SJSA1 (cell line): ENCODE measurements around the gene PLVAP. TPM values are rescaled to one million over a fixed set of nuclear protein-coding genes. Genes with fewer than 3 reads are reported as not detected.

Experiments
- DNase-seq, 2 experiments: peaks; one replicate each; pipeline ENCODE4 v3.0.0-alpha.2; 2015 to 2020; ENCODE audit warnings: low spot score in 2 of 2, low read depth in 1 of 2
- H3K27ac ChIP-seq: fragments of 250-450 bp; sonication (Bioruptor Pico); 2 replicates; pipeline ENCODE4 v1.5.1; 2020; ENCODE audit warnings: mild to moderate bottlenecking, moderate library complexity
- H3K27me3 ChIP-seq: fragments of 250-450 bp; sonication (Bioruptor Pico); replicated peaks from 2 replicates; pipeline ENCODE4 v1.5.1; 2020; ENCODE audit warnings: mild to moderate bottlenecking, moderate library complexity
- H3K36me3 ChIP-seq: fragments of 250-450 bp; sonication (Bioruptor Pico); 2 replicates; pipeline ENCODE4 v1.5.1; 2020; ENCODE audit warnings: mild to moderate bottlenecking
- H3K4me1 ChIP-seq: fragments of 250-450 bp; sonication (Bioruptor Pico); replicated peaks from 2 replicates; pipeline ENCODE4 v1.6.1; 2021; ENCODE audit warnings: mild to moderate bottlenecking
- H3K4me3 ChIP-seq: fragments of 250-450 bp; sonication (Bioruptor Pico); 2 replicates; pipeline ENCODE4 v1.5.1; 2020; ENCODE audit warnings: mild to moderate bottlenecking
- H3K9me3 ChIP-seq: fragments of 250-450 bp; sonication (Bioruptor Pico); replicated peaks from 2 replicates; pipeline ENCODE4 v1.5.1; 2020; ENCODE audit warnings: mild to moderate bottlenecking
- total RNA-seq: library from RNA; depleted of rRNA; stranded (reverse); fragments of >200 nt; shearing (Covaris generic); gene quantifications from 2 replicates; pipeline ENCODE4 v1.2.3, GENCODE V29; 2014; rRNA removed

Gene PLVAP
- total RNA-seq, 1 experiment from 2014 or later = not detected

DNA sequence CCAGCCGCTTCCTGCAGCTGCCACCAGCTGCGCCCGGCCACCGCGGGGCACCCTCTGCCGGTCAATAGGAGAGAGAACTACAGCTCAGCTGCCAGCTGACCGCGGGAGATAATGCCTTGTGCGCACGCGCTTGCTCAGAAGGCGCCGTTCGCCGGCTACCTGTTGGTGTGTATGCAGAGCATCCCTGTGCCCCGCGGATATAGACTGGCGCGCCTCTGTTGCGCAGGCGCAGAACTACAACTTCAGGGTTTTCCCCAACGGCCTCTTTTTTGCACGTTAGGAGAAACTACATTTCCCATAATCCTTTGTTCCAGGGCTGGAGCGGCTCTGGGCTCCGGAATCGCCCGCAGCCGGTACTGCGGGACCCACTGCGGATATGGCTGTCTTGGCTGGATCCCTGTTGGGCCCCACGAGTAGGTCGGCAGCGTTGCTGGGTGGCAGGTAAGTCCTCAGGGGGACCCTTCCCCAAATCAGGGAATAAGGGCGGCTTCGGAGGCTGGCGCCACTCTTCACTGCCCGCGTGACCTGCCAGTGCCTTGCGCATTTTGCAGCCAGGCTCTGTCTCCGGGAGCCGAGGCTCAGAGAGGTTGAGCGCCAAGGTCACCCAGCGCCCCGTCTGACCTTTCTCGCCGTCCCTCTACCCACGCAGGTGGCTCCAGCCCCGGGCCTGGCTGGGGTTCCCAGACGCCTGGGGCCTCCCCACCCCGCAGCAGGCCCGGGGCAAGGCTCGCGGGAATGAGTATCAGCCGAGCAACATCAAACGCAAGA lies 71.4 kb downstream of the PLVAP start, which contains the start of gene MRPL34:
Gene MRPL34 (plus strand): TSS at position 356 of the 768 bp plus-strand sequence. CDS start 21 bp downstream, at position 377.
- Histone ChIP-seq H3K4me3 (peak within 1 kb of the TSS; percentile 58), H3K27me3 (no peaks in the 10 kb centered on the region), H3K36me3 (peaks cover 9% of the 10 kb centered on the region; the same call in 1 of the 2 replicates), H3K4me1 (peaks cover 19% of the 10 kb centered on the region), H3K9me3 (no peaks in the 10 kb centered on the region), H3K27ac (peak within 1 kb of the TSS; percentile 15)
- DNase-seq = peak; percentile 96 to 99

DNA sequence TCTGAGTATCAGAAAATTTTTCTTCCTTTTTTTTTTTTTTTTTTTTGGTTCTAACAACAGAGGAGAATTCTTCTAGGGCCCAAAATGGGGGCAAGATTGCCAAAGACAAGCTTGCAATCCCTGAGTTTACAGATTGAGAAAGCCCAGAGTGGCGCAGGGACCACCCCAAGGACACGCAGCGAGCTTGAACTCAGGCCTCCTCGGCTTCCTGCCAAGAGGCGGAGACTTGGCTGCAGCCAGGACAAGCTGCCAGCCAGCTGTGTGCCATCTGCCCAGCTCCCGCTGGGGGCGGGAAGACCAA lies 72.0 kb downstream of the PLVAP start:
- Histone ChIP-seq H3K27me3 (no peaks in the 10 kb centered on the region), H3K9me3 (no peaks in the 10 kb centered on the region), H3K4me1 (peaks cover 14% of the 10 kb centered on the region), H3K36me3 (peaks cover 6% of the 10 kb centered on the region; the same call in 1 of the 2 replicates), H3K27ac (no peak overlapping the region), H3K4me3 (peak overlapping the region; percentile 58; the same call in 1 of the 2 replicates)
- no peak for DNase-seq

DNA sequence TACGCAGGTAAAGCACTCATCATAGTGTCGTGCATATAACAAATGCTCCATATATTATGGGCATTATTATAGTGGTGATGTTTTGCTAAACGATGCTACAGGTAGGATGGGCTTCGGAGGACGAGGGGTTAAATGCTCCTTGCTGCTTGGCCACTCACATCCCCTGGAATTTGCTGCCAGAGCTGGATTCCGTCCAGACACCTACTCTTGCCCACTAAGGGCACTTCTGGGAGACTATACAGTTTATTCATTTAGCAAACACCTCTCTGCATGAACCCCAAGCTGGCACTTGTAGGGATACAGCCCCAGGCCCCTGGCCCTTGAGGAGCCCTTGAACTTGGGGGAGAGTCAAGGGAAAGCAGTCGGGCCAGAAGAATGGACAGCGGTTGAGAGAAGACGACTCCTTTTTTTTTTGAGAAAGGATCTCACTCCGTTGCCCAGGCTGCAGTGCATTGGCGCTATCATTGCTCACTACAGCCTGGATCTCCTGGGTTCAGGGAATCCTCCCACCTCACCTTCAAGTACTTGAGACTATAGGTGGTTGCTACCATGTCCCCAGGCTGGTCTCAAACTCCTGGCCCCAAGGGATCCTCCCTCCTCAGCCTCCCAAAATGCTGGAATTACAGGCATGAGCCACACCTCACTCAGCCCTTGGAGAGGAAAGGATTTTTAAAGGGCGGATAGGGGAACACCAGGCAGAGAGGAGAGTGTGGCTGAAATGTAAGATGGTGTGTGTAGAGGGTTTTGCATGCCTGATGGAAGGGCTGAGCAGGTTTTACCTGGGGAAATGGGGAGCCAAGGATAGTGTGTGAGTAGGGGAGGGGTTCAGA lies 72.5 kb downstream of the PLVAP start:
- Histone ChIP-seq H3K4me3 (no peak overlapping the region), H3K36me3 (peaks cover 2% of the 10 kb centered on the region; the same call in 1 of the 2 replicates), H3K27ac (no peak overlapping the region), H3K4me1 (peaks cover 11% of the 10 kb centered on the region), H3K27me3 (no peaks in the 10 kb centered on the region), H3K9me3 (no peaks in the 10 kb centered on the region)
- DNase-seq = no peak

DNA sequence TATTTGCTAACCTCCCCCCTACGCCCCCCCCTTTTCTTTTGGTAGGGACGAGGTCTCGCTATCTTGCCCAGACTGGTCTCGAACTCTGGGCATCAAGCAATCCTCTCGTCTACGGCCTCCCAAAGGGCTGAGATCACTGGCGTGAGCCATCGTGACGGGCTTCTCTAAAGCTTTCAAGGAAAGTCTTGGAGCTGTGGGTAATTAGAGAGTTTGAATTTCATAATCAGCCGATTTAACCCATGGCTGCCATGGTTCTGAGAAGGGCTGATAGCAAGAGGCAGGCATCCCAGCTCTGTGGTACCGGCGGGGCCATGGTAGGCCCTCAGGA lies 73.2 kb downstream of the PLVAP start:
- no peaks in the 10 kb centered on the region for H3K9me3 ChIP-seq
- no peak for DNase-seq
- no peak overlapping the region for H3K27ac ChIP-seq
- peaks cover 11% of the 10 kb centered on the region for H3K4me1 ChIP-seq
- H3K4me3 ChIP-seq = no peak overlapping the region
- H3K36me3 ChIP-seq = no peaks in the 10 kb centered on the region
- H3K27me3 ChIP-seq = no peaks in the 10 kb centered on the region

DNA sequence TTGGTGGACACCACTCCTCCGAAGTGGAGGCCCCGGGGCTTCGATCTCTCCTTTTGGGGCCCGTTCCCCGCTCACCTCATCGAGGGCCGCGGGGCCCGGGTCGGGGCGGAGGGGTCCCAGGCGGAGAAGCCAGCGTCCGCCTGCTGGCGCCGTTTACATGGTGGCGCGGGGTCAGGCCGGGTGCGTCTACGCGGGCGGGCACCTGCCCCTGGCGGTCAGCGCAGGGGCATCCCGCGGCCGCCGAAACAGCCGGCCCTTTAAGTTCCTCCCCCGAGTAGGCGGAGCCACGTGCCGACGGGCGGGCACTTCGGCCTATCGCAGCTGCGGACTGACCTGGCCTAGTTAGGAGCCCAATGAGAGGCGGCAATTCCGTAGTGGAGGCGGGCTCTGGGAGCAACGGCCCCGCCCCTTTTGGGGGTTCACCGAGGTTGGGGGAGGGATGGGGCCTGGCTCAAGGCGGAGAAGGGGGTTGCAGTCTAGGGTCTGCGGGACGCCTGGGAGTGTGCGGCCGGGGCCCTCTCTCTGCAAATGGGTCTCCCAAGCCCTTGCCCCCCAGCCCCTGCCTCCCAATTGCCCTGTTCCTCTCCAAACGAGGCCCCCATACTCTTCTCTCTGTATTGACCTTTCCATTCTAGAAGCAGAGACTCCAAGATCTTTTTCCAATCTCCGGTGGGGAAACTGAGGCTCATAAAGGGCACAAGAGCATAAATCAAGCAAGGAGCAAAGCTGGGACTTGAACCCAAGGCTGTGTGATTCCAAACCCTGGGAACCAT lies 73.8 kb downstream of the PLVAP start, which contains the start of gene ABHD8:
Gene ABHD8 (minus strand): TSS at position 259 of the 773 bp plus-strand sequence. CDS start 1,809 bp downstream, outside the sequence.
- Histone ChIP-seq H3K4me1 (peaks cover 11% of the 10 kb centered on the region), H3K36me3 (no peaks in the 10 kb centered on the region), H3K27me3 (no peaks in the 10 kb centered on the region), H3K27ac (no peak within 1 kb of the TSS), H3K4me3 (peak within 1 kb of the TSS; percentile 41), H3K9me3 (no peaks in the 10 kb centered on the region)
- peak; percentile 81 to 95 for DNase-seq

DNA sequence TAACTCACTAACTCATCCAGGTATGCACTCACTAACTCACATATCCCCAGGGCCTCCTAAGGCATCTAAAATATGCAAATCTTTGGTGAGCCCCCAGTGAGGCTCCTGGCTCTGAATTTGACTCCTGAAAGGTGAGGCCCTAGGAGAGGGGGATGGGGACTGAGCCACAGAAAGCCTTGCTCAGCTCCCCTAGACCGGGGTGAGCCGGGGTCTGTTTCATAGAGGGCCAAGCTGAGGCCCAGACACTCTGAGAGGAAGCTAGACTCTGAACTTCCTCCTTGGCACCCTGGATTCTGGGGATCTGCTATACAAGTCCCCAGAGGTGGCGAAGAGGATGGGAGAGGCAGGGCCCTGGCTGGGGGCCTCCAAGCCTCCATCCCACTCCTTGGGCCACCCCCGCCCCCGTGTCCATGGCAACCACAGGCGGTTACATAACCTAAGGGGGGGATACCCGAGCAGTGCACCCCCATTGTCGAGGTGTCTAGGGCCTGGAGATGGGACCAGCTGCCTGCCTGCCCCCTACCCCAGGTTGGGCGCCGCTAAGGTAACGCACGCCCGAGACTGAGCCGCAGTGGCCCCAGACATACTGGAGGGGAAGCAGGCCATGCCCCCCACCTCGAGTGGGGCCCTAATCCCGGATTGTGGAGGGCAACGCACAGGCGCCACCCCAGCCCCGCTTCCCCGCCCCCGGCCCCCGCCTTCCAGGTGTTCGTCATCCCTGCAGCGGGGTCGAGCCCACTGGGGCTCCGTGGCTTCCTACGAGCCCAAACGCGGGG lies 74.6 kb downstream of the PLVAP start:
- Histone ChIP-seq H3K9me3 (no peaks in the 10 kb centered on the region), H3K4me3 (peak overlapping the region; percentile 41), H3K27ac (no peak overlapping the region), H3K27me3 (no peaks in the 10 kb centered on the region), H3K36me3 (no peaks in the 10 kb centered on the region), H3K4me1 (peaks cover 11% of the 10 kb centered on the region)
- peak in 1 of 2 experiments; percentile 46 for DNase-seq

Other genes starting within 250 kb of the PLVAP start
- 23.1 and 38.4 TPM in 2 replicates for gene USE1, start 162.0 kb downstream of the PLVAP start, total RNA-seq
- gene OCEL1, start 151.1 kb downstream of the PLVAP start, total RNA-seq = 10.6 TPM in 1 of 2 replicates, not detected in the other
- gene NR2F6, start 131.4 kb downstream of the PLVAP start, total RNA-seq = 55.1 and 64.8 TPM in 2 replicates
- gene USHBP1, start 112.6 kb downstream of the PLVAP start, total RNA-seq = not detected in 2 replicates
- 138 and 146 TPM in 2 replicates for gene BABAM1, start 109.9 kb downstream of the PLVAP start, total RNA-seq
- 0.16 TPM in 1 of 2 replicates, not detected in the other for gene ANKLE1, start 95.4 kb downstream of the PLVAP start, total RNA-seq
- gene ABHD8, start 73.9 kb downstream of the PLVAP start, total RNA-seq = 2.3 and 5.2 TPM in 2 replicates
- gene MRPL34, start 71.5 kb downstream of the PLVAP start, total RNA-seq = 35.1 and 69.4 TPM in 2 replicates
- 74.7 and 107 TPM in 2 replicates for gene DDA1, start 67.8 kb downstream of the PLVAP start, total RNA-seq
- 2.9 and 5.3 TPM in 2 replicates for gene ANO8, start 42.5 kb downstream of the PLVAP start, total RNA-seq
- gene GTPBP3, start 39.8 kb downstream of the PLVAP start, total RNA-seq = 19.5 and 31.6 TPM in 2 replicates
- gene CCDC194, start 16.9 kb upstream of the PLVAP start, total RNA-seq = not detected in 2 replicates
- gene BST2, start 28.3 kb upstream of the PLVAP start, total RNA-seq = 0.45 and 3.8 TPM in 2 replicates
- gene MVB12A, start 42.7 kb upstream of the PLVAP start, total RNA-seq = 58.5 and 67.9 TPM in 2 replicates
- not detected in 2 replicates for gene TMEM221, start 71.3 kb upstream of the PLVAP start, total RNA-seq
- gene NXNL1, start 83.6 kb upstream of the PLVAP start, total RNA-seq = not detected in 2 replicates
- gene SLC27A1, start 93.2 kb upstream of the PLVAP start, total RNA-seq = 4.0 and 4.8 TPM in 2 replicates
- gene PGLS, start 134.3 kb upstream of the PLVAP start, total RNA-seq = 51.5 and 58.5 TPM in 2 replicates
- gene COLGALT1, start 178.3 kb upstream of the PLVAP start, total RNA-seq = 73.9 and 114 TPM in 2 replicates